GM21786 (cell line): Measurements from ENCODE around the gene CEACAM19.
"Not testable (repeated sequence)": the region's sequence is repeated elsewhere in the genome, so short reads cannot be mapped to it uniquely, and the experiment has no call there.

ENCODE experiments used
- ATAC-seq: cut with Tn5 transposase; IDR thresholded peaks from one replicate; pipeline ENCODE4 v1.9.1; 2021; ENCODE audit not compliant: unreplicated experiment

The CEACAM19 gene

DNA sequence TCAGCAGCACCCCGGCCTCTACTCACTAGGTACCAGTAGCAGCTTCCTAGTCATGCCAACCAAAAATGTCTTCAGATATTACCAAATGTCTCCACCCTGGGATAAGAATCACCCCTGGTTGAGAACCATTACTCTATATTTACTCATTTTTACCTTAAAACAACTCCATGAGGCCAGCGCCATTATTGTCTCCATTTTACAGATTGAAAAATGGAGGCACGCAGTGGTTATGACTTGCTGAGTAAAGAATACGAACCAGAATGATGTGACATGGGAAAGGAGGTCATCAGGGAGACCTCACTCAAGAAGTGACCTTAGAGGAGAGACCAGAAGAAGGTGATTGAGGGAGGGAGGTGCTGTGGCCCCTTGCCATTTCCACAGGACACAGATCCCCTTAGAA is 2.2 kb downstream of the CEACAM19 start:
- ATAC-seq = no peak

DNA sequence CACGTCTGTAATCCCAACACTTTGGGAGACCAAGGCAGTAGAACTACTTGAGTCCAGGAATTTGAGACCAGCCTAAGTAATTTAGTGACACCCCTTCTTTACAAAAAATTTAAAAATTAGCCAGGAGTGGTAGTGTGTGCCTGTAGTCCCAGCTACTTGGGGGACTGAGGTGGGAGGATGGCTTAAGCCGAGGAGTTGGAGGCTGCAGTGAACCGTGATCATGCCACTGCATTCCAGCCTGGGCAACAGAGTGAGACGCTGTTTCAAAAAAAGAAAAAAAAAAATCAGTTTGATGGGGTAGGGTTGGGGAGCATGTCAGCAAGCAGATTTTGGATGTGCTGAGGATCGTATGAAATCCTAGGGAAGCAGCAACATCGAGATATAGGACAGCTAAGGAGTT is 4.2 kb downstream of the CEACAM19 start:
- no peak for ATAC-seq

DNA sequence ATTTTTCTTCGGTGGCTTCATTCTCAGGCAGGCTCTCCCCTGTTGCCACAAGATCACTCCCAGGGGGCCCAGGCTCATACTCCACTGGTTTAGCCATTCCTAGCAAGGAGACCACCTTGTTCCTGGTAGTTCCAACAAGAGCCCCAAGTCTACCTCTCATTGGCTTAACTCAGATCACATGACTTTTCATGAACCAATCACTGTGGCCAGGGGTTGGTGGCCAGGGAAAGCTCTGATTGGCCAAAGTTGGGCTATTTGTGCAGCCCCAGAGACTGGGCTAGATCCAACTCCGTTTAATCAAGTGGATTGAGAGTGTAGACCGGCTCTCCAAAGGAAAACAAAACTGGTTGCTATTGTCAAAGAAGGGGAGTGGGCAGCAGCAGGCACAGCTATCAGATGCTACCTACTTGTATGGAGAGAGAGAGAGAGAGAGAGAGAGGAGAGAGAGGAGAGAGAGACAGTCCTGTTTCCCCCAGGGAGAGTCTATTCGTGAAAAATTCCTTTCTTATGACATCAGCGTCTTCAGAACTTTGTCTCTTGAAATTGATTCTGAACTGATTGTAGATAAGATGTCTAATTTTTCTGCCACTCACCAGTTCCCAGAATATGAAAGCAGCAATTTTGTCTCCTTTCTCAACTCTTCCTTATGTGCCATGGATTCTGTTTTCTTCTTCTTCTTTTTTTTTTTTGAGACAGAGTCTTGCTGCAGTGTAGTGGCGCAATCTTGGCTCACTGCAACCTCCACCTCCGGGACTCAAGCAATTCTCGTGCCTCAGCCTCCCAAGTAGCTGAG is 5.9 kb downstream of the CEACAM19 start:
- no peak for ATAC-seq

DNA sequence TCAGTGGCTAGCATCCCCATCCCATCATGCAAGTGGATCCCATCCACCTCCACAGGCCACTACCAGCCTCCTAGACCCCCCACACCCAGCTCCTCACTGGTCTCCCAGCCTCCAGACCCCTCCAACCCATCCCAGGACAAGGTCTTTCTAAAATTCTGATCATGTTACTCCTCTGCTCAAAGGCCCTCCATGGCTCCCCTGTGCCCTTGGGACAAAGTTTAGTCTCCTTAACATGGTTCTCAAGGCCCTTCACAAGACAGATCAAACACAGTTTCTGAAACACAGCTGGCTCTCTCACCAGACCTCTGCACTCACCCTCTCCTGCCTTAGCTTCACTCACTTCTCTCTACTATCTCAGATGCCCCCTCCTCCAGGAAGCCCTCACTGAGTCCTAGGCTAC is 9.3 kb downstream of the CEACAM19 start:
- no peak for ATAC-seq

DNA sequence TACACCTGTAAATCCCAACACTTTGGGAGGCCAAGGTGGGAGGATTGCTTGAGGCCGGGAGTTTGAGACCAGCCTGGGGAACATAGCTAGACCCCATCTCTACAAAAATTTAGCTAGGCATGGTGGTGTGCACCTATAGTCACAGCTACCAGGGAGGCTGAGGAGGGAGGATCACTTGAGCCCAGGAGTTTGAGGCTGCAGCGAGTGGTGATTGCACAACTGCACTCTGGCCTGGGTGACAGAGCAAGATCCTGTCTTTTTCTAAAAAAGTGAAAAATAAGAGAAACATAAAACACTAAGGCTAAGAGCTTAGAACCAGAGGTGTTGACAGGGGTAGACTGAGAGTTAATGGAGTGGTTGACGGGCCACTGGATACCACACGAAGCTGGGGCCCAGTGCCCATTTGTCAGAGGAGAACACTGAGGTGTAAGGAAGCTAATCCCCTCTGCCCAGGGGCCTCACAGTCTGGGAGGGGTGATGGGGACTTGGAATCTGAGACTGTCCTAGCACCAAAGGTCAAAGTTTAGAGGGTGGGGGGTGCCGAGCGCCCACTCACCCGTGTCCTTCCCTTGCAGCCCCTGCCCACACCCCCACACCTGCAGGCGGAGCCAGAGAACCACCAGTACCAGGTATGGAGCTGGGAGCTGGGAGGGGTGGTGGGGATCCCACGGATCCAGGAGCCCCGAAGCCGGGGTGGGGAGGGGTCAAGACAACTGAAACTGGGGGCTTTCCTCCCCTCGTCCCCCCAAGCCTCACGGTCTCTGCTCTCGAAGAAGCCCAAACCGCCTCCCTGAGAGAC is 10.9 kb downstream of the CEACAM19 start:
- no peak for ATAC-seq

DNA sequence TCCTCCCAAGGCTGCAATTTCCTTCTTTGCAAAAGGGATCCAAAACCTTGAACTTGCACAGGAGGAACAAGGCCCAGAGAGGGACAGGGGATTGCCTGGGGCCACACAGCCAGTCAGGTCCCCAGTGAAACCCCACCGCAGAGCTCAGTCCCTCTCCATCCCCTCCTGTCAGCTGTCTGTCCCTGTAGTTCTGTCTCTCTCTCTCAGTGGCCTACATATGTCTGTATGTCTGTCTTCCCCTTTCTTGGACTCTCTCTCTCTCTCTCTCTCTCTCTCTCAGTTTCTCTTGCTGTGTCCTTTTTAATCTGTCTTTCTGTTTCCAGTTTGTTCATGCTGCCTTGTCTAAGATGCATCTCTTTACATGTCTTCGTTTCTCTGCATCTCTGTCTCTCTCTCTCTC is 11.5 kb downstream of the CEACAM19 start:
- no peak for ATAC-seq

DNA sequence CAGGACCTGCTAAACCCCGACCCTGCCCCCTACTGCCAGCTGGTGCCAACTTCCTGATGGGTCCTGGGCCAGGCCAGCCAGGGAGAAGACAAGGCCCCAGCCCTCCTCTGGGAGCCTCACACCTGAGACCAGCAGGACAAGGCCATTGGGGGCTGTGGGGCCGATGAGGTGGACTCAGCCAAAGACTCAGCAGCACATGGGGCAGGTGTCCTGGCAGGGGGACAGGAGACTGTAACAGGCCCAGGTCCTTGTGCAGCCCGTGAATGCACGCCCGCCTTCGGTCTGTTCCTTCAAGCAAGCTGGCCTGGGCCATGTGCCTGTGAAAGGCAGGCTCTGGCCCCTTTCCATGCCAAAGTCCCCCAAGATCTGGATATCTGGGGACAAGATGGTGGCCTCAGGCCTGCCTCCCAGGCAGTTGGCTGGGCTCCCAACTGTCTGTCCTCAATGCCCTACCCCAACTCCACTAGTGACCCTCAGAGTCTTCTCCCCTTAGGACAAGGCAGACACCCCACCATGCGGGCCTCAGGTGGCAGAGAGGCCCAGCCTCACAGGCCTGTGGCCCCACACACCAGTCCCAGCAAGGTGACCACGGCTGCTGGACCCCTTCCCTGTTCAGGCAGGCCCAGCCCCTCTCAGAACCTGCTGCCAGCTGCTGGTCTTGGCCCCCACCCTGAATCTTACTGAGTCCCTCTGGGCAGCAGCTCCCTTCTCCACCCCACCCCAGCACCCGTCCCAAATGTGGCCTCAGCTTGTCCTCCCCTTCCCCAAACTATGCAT is 12.3 kb downstream of the CEACAM19 start:
- ATAC-seq = no peak

DNA sequence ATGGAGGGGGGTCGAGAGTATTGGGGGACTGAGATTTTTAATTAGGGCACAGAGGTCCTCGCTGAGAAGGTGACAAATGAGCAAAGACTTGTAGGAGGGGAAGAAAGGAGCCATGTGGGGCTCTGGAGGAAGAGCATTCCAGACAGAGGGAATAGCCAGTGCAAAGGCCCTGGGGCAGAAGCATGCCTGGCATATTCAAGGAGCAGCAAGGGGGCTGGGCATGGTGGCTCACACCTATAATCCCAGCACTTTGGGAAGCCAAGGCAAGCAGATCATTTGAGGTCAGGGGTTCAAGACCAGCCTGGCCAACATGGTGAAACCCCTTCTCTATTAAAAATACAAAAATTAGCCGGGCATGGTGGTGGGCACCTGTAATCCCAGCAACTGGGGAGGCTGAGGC is 13.1 kb downstream of the CEACAM19 start:
- ATAC-seq = not testable (repeated sequence)

DNA sequence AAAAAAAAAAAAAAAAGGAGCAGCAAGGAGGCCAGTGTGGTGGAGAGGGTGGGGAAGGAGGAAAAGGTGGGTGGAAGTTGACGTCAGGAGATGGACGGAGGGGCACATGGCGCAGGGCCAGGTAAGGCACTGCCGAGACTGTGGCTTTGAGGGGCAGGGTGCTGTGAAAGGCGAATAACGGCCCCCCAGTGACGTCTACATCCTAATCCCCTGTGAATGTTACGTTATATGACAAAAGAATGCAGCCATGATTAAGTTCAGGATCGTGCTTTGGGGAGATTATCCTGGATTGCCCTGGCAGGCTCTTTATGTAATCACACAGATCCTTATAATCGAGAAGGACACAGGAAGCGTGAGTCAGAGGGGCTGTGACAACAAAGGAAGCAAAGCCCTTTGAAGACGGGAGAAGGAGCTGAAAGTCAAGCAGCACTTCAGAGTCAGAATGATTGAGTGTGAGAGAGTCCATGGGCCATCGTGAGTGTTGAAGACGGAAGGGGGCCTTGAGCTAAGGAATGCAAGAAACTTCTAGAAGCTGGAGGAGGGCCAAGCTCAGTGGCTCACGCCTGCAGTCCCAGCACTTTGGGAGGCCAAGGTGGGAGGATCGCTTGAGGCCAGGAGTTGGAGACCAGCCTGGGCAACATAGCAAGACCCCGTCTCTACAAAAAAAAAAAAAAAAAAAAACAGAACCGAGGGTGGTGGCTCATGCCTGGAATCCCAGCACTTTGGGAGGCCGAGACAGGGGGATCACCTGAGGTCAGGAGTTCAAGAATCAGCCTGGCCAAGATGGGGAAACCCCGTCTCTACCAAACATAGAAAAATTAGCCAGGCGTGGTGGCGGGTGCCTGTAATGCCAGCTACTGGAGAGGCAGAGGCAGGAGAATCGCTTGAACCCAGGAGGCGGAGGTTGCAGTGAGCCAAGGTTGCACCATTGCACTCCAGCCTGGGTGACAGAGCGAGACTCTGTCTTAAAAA is 13.9 kb downstream of the CEACAM19 start:
- ATAC-seq = no peak

DNA sequence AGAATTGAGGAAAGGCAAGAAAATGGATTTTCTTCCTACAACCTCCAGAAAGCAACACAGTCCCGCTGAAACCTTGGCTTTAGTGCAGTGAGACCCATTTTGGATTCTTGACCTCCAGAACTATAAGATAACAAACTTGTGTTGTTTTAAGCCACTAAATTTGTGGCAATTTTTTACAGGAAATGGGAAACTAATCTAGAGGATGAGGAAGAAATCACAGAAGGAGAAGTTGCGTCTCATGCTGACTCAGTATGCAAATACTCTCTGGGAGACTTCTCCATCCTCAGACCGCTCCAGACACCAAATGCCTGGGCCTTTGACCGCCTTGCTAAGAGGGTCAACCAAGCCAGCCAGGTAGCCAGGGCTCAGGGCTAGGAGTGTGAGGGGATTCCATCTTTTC is 14.6 kb downstream of the CEACAM19 start:
- ATAC-seq = no peak

DNA sequence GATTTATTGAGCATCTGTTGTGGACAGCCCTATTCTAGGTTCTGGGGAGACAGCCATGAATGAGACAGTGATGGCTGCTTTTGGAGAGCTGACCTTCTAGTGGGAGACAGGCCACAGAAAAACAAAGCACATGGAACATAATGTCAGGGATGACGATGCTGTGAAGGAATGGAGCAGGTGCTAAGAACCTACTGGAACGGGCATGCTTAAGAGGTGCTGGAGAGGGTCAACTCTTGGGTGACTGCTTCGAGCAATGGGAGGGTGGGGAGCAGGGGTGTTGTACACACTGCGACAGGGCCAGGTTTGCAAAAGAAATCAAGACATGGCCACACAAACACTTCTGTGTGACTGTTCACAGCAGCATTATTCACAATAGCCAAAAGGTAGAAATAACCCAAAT is 15.6 kb downstream of the CEACAM19 start:
- no peak for ATAC-seq

DNA sequence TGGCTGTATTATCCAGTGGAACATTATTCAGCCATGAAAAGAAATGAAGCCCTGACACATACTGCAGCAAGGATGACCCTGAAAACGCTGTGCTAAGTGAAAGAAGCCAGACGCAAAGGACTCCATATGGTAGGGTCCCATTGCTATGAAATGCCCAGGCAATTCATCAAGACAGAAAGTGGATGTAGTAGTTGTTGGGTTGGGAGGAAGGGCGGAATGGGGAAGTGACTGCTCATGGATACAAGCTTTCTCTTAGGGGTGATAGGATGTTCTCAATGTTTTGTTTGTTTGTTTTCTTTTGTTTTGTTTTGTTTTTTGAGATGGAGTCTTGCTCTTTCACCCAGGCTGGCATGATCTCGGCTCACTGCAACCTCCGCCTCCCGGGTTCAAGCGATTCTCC is 16.6 kb downstream of the CEACAM19 start:
- no peak for ATAC-seq

DNA sequence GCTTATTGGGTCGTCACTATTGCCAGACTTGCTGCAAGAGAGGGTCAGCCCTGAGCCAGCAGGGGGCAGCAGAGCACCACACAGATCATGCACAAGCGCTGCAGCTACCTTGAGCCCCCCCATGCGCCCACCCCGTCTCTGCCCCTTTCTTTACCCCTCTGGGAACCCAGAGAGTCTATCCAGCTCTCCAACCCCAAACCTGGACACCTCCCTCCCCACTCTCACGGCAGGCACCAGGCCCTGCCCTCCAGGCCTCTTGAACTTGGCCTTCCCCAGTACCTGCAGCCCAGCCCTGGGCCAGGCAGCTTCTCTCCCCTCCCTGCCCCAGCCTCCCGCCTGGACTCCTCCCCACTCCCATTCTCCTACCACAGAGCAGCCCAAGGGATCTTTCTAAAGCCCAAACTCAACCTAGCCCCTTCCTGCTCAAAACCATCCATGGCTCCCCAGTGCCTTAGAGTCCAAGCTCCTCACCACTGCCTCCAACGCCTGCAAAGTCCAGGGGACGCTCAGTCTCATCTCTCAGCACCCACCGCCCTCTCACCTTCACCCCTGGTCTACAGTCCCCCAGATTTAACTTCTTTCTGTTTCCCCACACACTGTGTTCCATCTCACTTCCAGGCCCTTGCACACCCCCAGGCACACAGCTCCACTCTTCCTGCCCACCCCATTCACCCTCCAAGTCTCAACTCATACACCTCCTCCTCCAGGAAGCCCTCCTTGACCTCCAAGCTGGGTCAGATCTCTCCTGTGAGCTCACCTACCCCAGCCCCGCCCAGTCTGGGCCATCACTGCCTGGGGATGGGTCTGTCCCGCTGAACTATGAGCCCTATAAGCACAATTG is 18.2 kb downstream of the CEACAM19 start:
- ATAC-seq = no peak

DNA sequence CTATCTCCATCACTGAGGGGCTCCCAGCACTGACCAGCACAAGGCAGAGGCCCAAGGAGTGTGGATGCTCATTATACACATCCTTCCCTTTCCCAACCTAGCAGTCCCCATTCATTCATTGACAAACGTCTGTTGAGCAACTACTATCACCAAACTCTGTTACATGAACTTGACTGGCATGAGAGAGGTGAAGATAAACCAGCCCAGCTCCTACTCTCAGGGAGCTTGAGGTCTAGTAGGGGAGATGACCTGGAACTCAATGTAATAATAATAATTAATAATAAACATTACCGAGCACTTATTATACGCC is 18.8 kb downstream of the CEACAM19 start:
- ATAC-seq = no peak

DNA sequence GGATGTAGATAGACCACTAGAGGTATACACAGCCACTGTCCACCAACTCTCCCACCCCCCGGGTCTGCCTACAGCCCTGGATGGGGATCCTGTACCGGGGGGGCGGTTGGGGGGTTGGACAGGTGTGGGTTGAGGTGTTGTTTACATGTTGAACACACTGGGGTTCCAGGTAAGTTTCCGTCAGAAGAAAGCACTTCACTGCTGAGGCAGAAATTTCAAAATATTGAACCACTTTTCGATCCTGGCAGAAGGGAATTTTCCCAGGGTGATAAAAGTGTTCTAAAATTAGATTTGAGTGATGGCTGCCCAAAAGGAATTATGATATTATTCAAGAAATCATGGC is 21.1 kb downstream of the CEACAM19 start:
- no peak for ATAC-seq

DNA sequence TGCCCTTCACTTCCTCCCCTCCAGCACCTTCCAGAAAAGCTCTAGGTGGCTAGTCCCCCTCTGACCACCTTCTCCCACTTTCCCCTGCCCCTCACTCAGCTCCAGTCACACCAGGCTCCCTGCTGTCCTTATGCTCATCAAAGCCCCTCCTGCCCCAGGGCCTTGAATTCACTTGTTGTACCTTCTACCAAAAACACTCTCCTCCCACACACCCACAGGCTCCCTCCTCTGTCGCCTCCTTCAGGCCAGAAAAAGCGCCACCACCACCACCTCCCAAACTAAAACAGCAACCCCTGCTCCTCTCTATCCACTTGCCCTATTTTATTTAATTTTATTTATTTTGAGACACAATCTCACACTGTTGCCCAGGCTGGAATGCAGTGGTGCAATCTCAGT is 22.9 kb downstream of the CEACAM19 start:
- no peak for ATAC-seq

DNA sequence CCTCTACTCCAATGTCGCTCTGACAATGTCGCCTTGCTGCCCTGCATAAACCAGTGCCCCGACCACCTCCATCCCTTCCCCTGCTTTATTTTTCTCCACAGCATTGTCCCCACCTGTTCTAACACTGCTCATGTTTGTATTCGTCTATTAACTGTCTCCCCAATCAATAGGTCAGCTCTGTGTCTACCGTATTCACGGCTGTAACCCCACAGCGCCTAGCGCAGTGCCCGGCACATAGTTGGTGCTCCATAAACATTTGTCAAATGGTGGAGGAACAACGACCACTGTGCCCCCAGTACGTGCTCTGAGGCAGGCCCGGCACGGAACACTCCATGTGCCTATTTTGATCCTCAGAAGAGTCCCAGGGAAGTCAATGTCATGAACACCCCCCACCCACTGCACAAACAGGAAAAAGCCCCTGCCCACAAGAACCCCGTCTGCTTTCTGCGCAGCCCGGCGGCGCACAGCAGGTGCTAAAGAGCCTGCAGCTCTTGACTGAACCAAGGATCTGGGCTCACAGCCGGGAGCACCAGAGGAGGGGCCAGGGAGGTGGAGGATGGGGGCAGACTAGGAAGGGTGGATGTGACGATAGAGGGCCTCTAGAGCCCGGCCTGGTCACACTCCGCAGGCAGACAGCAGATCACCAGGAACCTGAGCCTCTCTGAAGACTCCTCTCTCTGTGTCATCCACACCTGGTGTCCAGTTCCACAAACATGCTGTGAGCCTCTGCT is 25.8 kb downstream of the CEACAM19 start:
- ATAC-seq = no peak

DNA sequence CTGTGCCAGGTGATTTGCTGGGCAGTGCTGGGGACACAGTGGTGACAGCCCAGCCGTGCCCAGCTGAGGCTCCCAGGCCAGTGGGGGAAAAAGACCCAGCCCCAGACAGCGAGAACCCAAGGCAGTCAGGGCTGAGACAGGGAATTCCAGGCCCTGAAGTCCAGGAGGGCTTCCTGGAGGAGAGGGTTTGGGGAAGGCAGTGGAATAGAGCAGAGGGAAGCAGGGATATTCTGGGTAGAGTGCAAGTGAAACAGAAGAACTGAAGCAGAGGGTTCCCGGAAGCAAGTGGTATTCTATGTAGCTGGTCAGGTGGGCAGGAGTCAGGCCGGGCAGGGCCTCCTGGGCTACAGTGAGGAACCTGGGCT is 26.4 kb downstream of the CEACAM19 start:
- no peak for ATAC-seq

DNA sequence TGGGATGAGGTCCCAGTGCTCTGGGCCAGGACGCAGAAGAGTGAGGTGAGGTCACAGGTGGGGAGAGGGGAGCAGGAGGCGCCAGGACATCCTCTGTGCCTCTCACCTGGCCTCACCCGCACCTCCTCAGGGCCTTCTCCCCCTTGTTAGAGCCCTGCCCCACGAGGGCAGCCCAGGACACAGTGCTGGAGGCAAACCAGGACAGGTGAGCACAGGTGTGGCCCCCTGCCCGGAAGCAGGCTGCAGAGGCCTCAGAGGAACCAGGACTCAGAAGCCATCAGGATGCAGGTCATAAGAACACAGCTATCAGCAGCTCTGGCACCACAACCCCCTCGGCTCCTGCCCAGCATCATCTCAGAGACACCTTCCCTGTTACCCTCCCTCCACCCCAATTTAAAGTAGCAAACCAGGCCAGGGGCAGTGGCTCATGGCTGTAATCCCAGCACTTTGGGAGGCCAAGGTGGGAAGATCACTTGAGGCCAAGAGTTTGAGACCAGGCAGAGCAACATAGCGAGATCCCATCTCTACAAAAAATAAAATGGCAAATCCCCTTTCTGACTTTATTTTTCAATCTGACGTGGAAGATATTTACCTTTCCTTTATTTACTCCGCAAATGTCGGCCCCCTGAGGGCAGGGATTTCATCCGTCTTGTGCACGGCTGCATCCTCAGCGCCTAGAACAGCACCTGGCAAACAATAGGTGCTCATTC is 27.4 kb downstream of the CEACAM19 start, which contains the start of gene CEACAM16:
Gene CEACAM16 (plus strand): TSS at position 660 of the 710 bp plus-strand sequence. CDS start 2,306 bp downstream, outside the sequence.
- ATAC-seq = no peak
